GM12892 (cell line): ENCODE measurements around the gene CCDC148.
A peak's percentile ranks its signal among the peaks of the same experiment; 100 is the strongest.
"Not testable (repeated sequence)": the region's sequence is repeated elsewhere in the genome, so short reads cannot be mapped to it uniquely, and the experiment has no call there.

ENCODE experiments used
- DNase-seq: peaks from one replicate; pipeline ENCODE4 v3.0.0; 2011; ENCODE audit not compliant: insufficient read length
- FAIRE-seq: peaks from 2 replicates; lab custom pipeline; 2011; peaks lifted over from hg19 to GRCh38; lab: Jason Lieb, UNC
- POLR2A ChIP-seq: IDR thresholded peaks from 2 replicates; pipeline ENCODE4 v1.6.1; 2011; ENCODE audit warnings: low read depth, low read length, control low read depth
- POLR2AphosphoS5 ChIP-seq: IDR thresholded peaks from 2 replicates; pipeline ENCODE4 v1.6.1; 2011; ENCODE audit warnings: low read depth, low read length, control low read depth
- TAF1 ChIP-seq: IDR thresholded peaks from 2 replicates; pipeline ENCODE4 v1.6.1; 2011; ENCODE audit warnings: low read depth, mild to moderate bottlenecking, control low read depth, low read length, borderline replicate concordance

Gene CCDC148

GRCh38 chr2:158458617-158458920 lies 2.0 kb upstream of the CCDC148 start:
- FAIRE-seq: no peak
- no peak for TF ChIP-seq TAF1
- no peak for TF ChIP-seq POLR2AphosphoS5
- TF ChIP-seq POLR2A: no peak

DNA sequence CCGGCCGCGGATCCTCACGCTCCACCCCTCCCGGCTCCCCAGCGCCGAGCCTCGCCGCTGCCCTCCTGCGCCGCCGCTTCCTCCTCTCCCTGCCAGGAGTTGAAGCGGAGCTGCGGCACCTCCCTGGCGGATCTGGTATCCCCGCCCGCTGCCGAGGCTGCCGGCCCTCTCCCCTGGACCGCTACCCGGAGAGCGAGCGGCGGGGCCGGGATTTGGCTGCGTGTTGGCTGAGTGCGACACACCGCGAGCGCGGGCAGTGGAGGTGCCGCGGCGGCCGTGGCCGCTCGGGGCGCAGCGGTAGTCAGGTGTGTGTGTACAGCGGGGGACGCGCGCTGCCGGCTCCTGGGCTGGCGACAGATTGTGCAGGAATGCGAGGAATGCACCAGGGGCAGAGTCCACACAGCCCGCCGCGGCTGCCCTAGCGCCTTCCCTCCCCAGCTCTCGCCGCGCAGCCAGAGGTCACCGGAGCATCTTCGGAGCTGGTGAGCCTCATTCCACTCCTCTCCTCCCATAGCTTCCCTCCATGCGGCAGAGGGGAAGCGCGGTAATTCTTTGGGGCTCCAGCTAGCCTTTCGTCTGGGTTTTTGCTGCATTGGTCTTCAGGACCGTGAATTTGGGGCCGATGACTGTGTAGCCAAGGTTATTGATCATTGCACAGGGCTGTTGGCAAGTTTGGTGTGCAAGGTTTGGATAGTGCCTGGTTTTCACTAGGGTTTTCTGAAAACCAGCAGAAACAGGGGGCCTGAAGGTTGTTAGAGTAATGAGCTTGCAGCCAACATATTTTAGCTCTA lies 1.5 kb upstream of the CCDC148 start:
- TF ChIP-seq TAF1 (no peak), POLR2A (no peak), POLR2AphosphoS5 (no peak)
- DNase-seq (peak; percentile 39), FAIRE-seq (peak; percentile 79)

More at GRCh38 chr2:158458617-158458920, 2.0 kb upstream of the CCDC148 start:
- no peak for DNase-seq

DNA sequence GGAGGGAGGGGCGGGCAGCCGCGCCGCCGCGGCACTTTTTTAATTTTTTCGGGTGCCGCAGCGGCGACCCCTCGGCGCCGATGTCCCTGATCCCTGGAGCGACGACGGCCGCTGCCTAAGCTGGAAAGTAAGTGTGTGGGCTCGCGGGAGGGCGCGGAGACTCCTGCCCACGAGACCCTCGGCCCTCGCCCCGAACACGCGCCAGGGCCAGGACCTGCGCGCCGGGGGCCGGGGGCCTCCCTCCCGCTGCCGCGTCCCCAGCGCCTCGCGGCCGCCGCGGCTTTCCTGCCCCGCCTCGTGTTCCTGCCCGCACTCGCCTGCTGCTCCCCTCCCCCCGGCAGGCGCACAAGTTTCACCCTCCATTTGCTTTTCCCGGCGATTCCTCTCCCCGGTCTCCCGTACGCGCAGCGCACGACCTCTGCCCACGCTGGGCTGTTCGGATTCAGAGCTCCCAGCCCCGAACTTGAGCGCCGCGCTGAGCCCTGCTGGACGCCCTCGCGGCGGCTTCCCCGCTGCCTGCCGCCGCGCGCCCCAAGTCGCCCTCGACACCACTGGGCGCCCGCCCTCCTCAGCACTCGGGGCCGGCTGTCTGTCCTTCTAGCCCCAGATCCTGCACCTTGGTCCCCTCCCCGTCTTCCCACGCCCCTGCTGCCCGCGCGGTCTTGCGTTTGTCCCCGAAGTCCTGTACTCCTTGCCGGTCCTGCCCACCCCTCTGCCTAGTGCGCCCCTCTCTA lies 706 bp upstream of the CCDC148 start:
- DNase-seq (peak; percentile 21), FAIRE-seq (no peak)
- no peak for TF ChIP-seq POLR2A
- no peak for TF ChIP-seq TAF1
- TF ChIP-seq POLR2AphosphoS5: no peak

DNA sequence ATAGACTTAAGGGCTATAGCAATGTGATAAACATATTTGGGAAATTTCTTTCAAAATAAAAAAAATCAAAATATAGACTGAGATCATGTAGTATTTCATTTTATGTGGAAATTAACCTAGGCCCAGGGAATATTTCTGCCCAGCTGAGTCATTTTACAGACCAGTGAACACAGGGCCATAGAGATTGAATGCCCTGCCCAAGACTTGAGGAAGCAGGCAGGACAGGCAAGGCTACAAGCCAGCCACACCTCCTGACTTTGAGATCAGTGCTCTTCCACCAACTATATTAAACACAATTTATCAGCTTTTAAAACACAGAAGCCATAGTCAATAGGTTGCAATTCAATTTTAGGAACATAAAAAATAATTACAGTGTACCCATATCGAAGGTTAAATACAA lies 12.9 kb downstream of the CCDC148 start:
- no peak for FAIRE-seq
- DNase-seq: no peak
- TF ChIP-seq POLR2A (no peak), POLR2AphosphoS5 (no peak), TAF1 (no peak)

DNA sequence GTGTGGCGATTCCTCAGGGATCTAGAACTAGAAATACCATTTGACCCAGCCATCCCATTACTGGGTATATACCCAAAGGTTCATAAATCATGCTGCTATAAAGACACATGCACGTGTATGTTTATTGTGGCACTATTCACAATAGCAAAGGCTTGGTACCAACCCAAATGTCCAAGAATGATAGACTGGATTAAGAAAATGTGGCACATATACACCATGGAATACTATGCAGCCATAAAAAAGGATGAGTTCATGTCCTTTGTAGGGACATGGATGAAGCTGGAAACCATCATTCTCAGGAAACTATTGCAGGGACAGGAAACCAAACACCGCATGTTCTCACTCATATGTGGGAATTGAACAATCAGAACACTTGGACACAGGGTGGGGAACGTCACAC lies 17.5 kb downstream of the CCDC148 start:
- DNase-seq, FAIRE-seq: not testable (repeated sequence)

- not testable (repeated sequence) for DNase-seq, FAIRE-seq
Measured at GRCh38 chr2:158433716-158434115, 22.8 kb downstream of the CCDC148 start.

DNA sequence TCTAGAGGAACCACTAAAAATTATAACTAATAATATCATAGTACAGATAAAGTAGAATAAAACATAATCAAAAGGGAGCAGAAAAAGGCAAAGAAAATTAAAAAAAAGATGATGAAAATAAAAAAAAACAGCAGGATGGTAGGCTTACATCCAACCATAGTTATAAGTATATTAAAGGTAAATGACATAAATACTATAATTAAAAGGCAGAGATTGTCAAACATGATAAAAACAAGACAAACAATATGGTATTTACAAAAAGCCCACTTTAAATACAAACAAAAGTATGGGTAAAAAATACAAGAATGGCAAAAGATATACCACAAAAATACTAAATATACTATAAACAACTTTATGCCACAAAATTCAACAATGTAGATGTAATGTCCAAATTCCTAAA lies 24.4 kb downstream of the CCDC148 start:
- no peak for FAIRE-seq
- TF ChIP-seq TAF1 (no peak), POLR2AphosphoS5 (no peak), POLR2A (no peak)
- no peak for DNase-seq

GRCh38 chr2:158414538-158414937 lies 42.0 kb downstream of the CCDC148 start:
- FAIRE-seq (no peak), DNase-seq (no peak)
- TF ChIP-seq POLR2A (no peak), TAF1 (no peak), POLR2AphosphoS5 (no peak)

DNA sequence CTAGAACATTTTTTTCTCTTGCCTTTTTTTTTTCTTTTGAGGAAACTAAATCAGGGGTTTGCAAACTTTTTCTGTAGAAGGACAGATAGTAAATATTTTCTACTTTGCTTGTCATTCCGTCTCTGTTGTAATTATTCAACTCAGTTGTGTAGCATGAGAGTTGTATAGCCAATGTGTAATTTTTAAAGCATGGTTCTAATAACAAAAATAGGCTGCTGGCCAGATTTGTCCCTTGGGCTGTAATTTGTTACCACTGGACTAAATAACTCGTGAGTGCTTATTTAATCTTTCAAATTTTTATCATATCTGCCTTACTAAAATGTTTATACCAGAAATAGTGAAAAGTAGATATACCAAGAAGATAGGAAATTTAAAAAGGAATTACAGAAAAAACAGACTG lies 43.0 kb downstream of the CCDC148 start:
- FAIRE-seq (no peak), DNase-seq (no peak)
- no peak for TF ChIP-seq TAF1
- no peak for TF ChIP-seq POLR2AphosphoS5
- no peak for TF ChIP-seq POLR2A

GRCh38 chr2:158412206-158412605 lies 44.3 kb downstream of the CCDC148 start:
- FAIRE-seq: no peak
- TF ChIP-seq TAF1: no peak
- no peak for TF ChIP-seq POLR2AphosphoS5
- TF ChIP-seq POLR2A: no peak
- DNase-seq: no peak

- TF ChIP-seq POLR2AphosphoS5: no peak
- no peak for TF ChIP-seq POLR2A
- no peak for TF ChIP-seq TAF1
- DNase-seq: no peak
- FAIRE-seq: no peak
Measured at GRCh38 chr2:158411748-158412147, 44.8 kb downstream of the CCDC148 start.

- TF ChIP-seq TAF1 (no peak), POLR2A (no peak), POLR2AphosphoS5 (no peak)
- no peak for FAIRE-seq
- DNase-seq: no peak
Measured at GRCh38 chr2:158410132-158410531, 46.4 kb downstream of the CCDC148 start.

GRCh38 chr2:158407031-158407430 lies 49.5 kb downstream of the CCDC148 start:
- DNase-seq (no peak), FAIRE-seq (no peak)
- TF ChIP-seq POLR2AphosphoS5 (no peak), TAF1 (no peak), POLR2A (no peak)
